ENCODE results near the gene GABBR2. TPM values are rescaled to one million over a fixed set of nuclear protein-coding genes. Genes with fewer than 3 reads are reported as not detected.
"Not testable (repeated sequence)": the region's sequence is repeated elsewhere in the genome, so short reads cannot be mapped to it uniquely, and the experiment has no call there.

The GABBR2 gene
- total and polyA plus RNA-seq, 2 donors, result 0.14 TPM

DNA sequence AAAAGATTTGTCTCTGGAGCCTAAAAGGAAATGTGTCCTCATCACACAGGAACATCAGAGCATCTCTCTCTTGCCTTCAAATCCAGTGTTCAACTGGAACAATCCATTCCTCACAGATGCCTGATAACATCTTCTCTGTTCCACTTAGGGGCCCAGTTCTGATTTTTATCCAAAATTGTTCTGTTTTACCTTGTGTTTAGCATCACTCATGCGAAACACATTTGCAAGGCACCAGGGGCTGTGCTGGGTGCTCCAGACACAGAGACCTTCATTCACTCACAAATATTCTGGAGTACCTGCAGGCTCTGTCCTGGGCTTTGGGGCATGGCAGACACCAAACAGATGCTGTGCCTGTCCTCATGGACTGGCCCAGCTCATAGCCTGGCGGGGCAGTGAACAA lies 13.8 kb downstream of the GABBR2 start:
- no peaks in the 10 kb centered on the region for H3K27me3 ChIP-seq (ENCODE audit: control insufficient read depth in 2 of 2, insufficient read depth in 1 of 2, low read length in 1 of 2)
- no peaks in the 10 kb centered on the region for H3K9me3 ChIP-seq (ENCODE audit: control insufficient read depth in 2 of 2, insufficient read depth in 1 of 2, low read length in 1 of 2)
- H3K4me3 ChIP-seq (ENCODE audit: low read length in 2 of 2), result no peak overlapping the region
- WGBS, result 95% methylated on average over 2 of the region's 2 CpGs
- no peak for DNase-seq (ENCODE audit: low read depth in 6 of 9, low spot score in 9 of 9)
- H3K4me1 ChIP-seq (ENCODE audit: control insufficient read depth in 2 of 2, insufficient read depth in 2 of 2, low read length in 2 of 2), result no peaks in the 10 kb centered on the region
- no peaks in the 10 kb centered on the region for H3K36me3 ChIP-seq (ENCODE audit: control insufficient read depth in 2 of 2, insufficient read depth in 2 of 2, low read length in 1 of 2)
- no peak overlapping the region for H3K27ac ChIP-seq (ENCODE audit: low read depth in 1 of 2, low read length in 1 of 2)

DNA sequence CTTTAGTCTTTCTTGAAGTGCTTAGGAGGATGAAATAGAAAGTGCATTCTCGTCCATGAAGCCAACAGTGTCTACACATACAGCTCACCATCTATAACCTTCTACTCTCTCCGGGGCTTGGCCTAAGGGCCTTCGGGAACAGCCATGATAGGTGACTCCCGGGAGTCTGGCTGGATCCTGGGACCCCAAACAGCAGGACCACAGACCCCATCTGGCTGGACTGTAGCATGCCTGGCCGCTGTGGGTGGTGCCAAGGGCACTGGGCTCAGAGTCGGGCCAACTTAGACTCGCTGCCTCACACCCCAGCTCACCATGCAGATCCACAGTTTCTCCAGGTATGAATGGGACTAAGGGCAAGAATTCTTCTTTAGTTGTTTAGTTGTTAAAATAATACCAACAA lies 16.3 kb downstream of the GABBR2 start:
- H3K4me1 ChIP-seq (ENCODE audit: control insufficient read depth in 2 of 2, insufficient read depth in 2 of 2, low read length in 2 of 2), result no peaks in the 10 kb centered on the region
- H3K9me3 ChIP-seq (ENCODE audit: control insufficient read depth in 2 of 2, insufficient read depth in 1 of 2, low read length in 1 of 2), result no peaks in the 10 kb centered on the region
- no peaks in the 10 kb centered on the region for H3K27me3 ChIP-seq (ENCODE audit: control insufficient read depth in 2 of 2, insufficient read depth in 1 of 2, low read length in 1 of 2)
- H3K36me3 ChIP-seq (ENCODE audit: control insufficient read depth in 2 of 2, insufficient read depth in 2 of 2, low read length in 1 of 2), result no peaks in the 10 kb centered on the region
- H3K27ac ChIP-seq (ENCODE audit: low read depth in 1 of 2, low read length in 1 of 2), result no peak overlapping the region
- DNase-seq (ENCODE audit: low read depth in 6 of 9, low spot score in 9 of 9), result no peak
- 98% methylated on average over 7 of the region's 7 CpGs for WGBS
- H3K4me3 ChIP-seq (ENCODE audit: low read length in 2 of 2), result no peak overlapping the region

DNA sequence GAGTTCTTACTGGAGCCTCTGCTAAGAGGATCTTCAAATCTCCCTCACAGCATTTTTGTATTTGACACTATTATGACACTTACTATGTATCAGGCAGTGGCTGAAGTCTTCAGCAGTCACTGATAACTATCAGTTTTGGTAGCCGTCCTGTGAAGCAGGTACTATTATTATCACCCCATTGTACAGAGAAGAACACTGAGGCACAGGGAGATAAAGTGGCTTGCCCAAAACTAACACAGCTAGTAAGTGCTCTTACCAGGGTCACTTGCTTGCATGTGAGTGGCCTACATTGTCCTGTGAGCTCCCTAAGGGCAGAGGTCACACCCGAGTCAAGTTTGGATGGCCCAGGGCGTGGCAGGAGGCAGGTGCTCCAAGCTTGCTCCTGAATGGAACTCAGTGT lies 16.8 kb downstream of the GABBR2 start:
- no peaks in the 10 kb centered on the region for H3K4me1 ChIP-seq (ENCODE audit: control insufficient read depth in 2 of 2, insufficient read depth in 2 of 2, low read length in 2 of 2)
- H3K27ac ChIP-seq (ENCODE audit: low read depth in 1 of 2, low read length in 1 of 2), result no peak overlapping the region
- no peaks in the 10 kb centered on the region for H3K9me3 ChIP-seq (ENCODE audit: control insufficient read depth in 2 of 2, insufficient read depth in 1 of 2, low read length in 1 of 2)
- no peak for DNase-seq (ENCODE audit: low read depth in 6 of 9, low spot score in 9 of 9)
- no peaks in the 10 kb centered on the region for H3K36me3 ChIP-seq (ENCODE audit: control insufficient read depth in 2 of 2, insufficient read depth in 2 of 2, low read length in 1 of 2)
- no peaks in the 10 kb centered on the region for H3K27me3 ChIP-seq (ENCODE audit: control insufficient read depth in 2 of 2, insufficient read depth in 1 of 2, low read length in 1 of 2)
- no peak overlapping the region for H3K4me3 ChIP-seq (ENCODE audit: low read length in 2 of 2)
- over 99% methylated on average over 3 of the region's 3 CpGs for WGBS

DNA sequence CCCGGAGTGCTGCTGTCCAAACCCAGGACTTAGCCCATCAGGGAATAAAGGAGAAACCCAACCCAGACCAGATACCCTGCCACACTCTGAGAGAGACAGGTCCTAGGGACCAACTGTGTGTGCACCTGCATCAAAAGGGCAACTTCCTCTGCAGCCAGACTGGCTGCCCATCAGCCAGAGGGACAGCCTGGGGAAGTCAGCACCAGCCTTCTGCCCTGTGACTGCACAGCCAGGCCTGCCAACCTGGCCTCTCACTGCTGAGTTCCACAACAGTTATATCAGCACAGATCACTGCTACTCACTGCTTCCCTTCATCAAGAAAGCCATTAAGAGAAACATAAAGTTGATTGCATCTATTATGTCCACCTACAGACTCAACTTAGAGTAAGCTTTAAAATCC lies 18.0 kb downstream of the GABBR2 start:
- Histone ChIP-seq H3K27me3 (ENCODE audit: control insufficient read depth in 2 of 2, insufficient read depth in 1 of 2, low read length in 1 of 2) (no peaks in the 10 kb centered on the region), H3K27ac (ENCODE audit: low read depth in 1 of 2, low read length in 1 of 2) (no peak overlapping the region), H3K4me3 (ENCODE audit: low read length in 2 of 2) (no peak overlapping the region), H3K36me3 (ENCODE audit: control insufficient read depth in 2 of 2, insufficient read depth in 2 of 2, low read length in 1 of 2) (no peaks in the 10 kb centered on the region), H3K4me1 (ENCODE audit: control insufficient read depth in 2 of 2, insufficient read depth in 2 of 2, low read length in 2 of 2) (no peaks in the 10 kb centered on the region), H3K9me3 (ENCODE audit: control insufficient read depth in 2 of 2, insufficient read depth in 1 of 2, low read length in 1 of 2) (no peaks in the 10 kb centered on the region)
- 89% methylated on average over 1 of the region's 1 CpG for WGBS
- no peak for DNase-seq (ENCODE audit: low read depth in 6 of 9, low spot score in 9 of 9)

DNA sequence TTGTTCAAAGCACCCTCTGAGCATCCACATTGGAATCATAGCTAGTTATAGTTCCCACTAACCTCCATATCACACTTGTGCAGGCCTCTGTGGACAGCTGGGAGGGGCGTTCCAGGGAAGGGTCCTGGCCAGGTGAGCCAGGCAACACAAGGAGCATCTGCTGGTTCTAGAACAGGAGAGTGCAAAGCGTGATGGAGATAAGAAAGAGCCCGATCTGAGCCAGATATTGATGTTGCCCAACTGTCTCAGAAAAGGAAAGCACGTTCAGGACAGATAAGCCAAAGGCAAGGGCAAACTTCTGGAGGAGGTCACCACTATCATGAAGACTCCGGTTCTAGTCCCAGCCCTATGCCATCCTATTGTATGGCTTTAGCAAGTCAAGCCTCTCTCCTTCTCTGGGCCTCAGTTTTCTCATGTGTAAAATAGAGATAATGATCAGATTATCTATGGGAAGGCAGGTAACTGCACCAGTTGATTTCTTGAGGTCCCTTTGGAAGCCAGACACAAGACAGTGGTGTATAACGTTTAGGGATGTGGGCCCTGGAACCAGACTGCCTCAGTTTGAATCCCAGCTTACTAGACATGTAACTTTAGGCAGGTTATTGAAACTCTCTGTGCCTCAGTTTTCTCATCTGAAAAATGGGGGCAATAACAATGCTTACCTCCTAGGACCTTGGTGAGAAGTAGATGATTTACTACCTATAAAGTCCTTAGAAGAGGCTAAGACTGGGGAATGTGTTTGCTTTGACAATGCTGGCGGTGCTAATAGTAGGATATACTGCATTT lies 19.8 kb downstream of the GABBR2 start:
- 96% methylated on average over 7 of the region's 7 CpGs for WGBS
- DNase-seq (ENCODE audit: low read depth in 6 of 9, low spot score in 9 of 9), result no peak
- H3K4me1 ChIP-seq (ENCODE audit: control insufficient read depth in 2 of 2, insufficient read depth in 2 of 2, low read length in 2 of 2), result no peaks in the 10 kb centered on the region
- no peaks in the 10 kb centered on the region for H3K36me3 ChIP-seq (ENCODE audit: control insufficient read depth in 2 of 2, insufficient read depth in 2 of 2, low read length in 1 of 2)
- no peaks in the 10 kb centered on the region for H3K9me3 ChIP-seq (ENCODE audit: control insufficient read depth in 2 of 2, insufficient read depth in 1 of 2, low read length in 1 of 2)
- H3K4me3 ChIP-seq (ENCODE audit: low read length in 2 of 2), result no peak overlapping the region
- H3K27me3 ChIP-seq (ENCODE audit: control insufficient read depth in 2 of 2, insufficient read depth in 1 of 2, low read length in 1 of 2), result no peaks in the 10 kb centered on the region
- no peak overlapping the region for H3K27ac ChIP-seq (ENCODE audit: low read depth in 1 of 2, low read length in 1 of 2)

DNA sequence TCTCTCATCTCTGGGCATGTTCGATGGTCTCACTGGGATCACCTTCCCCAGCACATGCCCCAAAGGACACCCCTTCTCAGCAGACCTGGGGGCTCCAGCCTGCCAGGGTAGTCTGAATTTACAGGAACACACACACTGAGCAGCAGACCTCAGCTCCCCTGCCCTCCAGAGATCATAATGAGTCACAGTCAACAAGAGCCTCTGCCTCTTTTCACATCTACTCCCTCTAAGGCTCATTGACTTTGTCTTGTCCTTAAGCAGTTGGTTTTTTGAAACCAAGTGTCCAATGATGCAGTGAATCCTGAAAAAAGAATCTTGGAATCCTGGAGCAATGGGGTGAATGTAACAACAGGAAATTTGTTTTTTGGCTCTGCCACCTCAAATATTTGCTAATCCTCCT lies 20.8 kb downstream of the GABBR2 start:
- 94% methylated on average over 1 of the region's 1 CpG for WGBS
- no peaks in the 10 kb centered on the region for H3K4me1 ChIP-seq (ENCODE audit: control insufficient read depth in 2 of 2, insufficient read depth in 2 of 2, low read length in 2 of 2)
- no peak overlapping the region for H3K4me3 ChIP-seq (ENCODE audit: low read length in 2 of 2)
- DNase-seq (ENCODE audit: low read depth in 6 of 9, low spot score in 9 of 9), result no peak
- H3K9me3 ChIP-seq (ENCODE audit: control insufficient read depth in 2 of 2, insufficient read depth in 1 of 2, low read length in 1 of 2), result no peaks in the 10 kb centered on the region
- H3K36me3 ChIP-seq (ENCODE audit: control insufficient read depth in 2 of 2, insufficient read depth in 2 of 2, low read length in 1 of 2), result no peaks in the 10 kb centered on the region
- no peak overlapping the region for H3K27ac ChIP-seq (ENCODE audit: low read depth in 1 of 2, low read length in 1 of 2)
- H3K27me3 ChIP-seq (ENCODE audit: control insufficient read depth in 2 of 2, insufficient read depth in 1 of 2, low read length in 1 of 2), result no peaks in the 10 kb centered on the region

DNA sequence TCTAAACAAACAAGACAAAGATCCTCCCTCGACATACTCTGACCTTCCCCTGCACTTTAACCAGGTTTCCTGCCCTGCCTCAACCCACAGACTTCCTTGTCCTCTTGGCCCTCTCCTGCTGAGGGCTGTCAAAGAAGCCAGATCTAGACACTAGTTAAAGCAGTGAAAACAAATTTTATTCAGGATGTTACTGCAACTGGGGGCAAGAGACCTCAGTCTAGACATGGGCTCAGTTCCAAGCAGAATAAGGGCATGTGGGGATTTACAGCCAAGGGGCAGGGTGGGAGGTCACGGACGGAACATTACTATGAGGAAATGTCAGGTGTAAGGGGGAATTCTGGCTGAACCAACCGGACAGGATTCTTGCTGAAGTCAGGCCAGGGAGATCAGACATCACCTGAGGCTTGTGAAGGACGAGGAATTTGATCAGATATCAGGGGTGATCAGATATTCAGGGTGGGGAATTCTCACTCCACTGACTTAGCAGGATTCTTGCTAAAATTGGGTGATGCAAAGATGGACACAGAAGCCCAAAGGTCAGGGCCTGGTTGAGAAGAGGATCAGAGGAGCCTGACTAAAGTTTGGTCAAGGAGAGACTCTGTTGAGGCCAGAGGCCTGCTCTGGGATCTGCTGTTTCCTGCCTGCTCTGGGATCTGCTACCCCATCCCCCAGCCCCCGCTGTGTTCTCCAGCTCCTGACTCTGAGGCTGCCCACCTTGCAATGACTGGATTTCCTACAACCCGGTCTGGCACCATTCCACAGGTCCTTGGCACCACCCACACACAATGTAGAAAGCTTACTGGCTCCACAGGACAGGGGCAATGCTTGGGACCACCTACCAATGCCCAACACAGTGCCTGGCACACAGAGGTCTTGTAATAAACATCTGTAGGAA lies 21.5 kb downstream of the GABBR2 start:
- DNase-seq (ENCODE audit: low read depth in 6 of 9, low spot score in 9 of 9), result no peak
- Histone ChIP-seq H3K27me3 (ENCODE audit: control insufficient read depth in 2 of 2, insufficient read depth in 1 of 2, low read length in 1 of 2) (no peaks in the 10 kb centered on the region), H3K27ac (ENCODE audit: low read depth in 1 of 2, low read length in 1 of 2) (no peak overlapping the region), H3K36me3 (ENCODE audit: control insufficient read depth in 2 of 2, insufficient read depth in 2 of 2, low read length in 1 of 2) (no peaks in the 10 kb centered on the region), H3K9me3 (ENCODE audit: control insufficient read depth in 2 of 2, insufficient read depth in 1 of 2, low read length in 1 of 2) (no peaks in the 10 kb centered on the region), H3K4me1 (ENCODE audit: control insufficient read depth in 2 of 2, insufficient read depth in 2 of 2, low read length in 2 of 2) (no peaks in the 10 kb centered on the region), H3K4me3 (ENCODE audit: low read length in 2 of 2) (no peak overlapping the region)
- 73% methylated on average over 7 of the region's 7 CpGs for WGBS

DNA sequence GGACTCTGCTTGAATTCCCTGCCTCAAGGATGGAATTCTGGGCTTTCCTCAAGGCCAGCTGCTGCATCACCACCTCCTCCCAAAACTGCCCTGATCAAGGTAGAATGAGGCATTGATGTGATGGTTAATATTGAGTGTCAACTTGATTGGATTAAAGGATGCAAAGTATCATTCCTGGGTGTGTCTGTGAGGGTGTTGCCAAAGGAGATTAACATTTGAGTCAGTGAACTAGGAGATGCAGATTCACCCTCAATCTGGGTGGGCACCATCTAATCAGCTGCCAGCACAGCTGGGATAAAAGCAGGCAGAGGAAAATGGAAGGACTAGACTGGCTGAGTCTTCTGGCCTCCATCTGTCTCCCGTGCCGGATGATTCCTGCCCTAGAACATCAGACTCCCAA lies 23.9 kb downstream of the GABBR2 start:
- WGBS, result 99% methylated on average over 2 of the region's 2 CpGs
- DNase-seq (ENCODE audit: low read depth in 6 of 9, low spot score in 9 of 9); H3K27ac ChIP-seq (ENCODE audit: low read depth in 1 of 2, low read length in 1 of 2); H3K9me3 ChIP-seq (ENCODE audit: control insufficient read depth in 2 of 2, insufficient read depth in 1 of 2, low read length in 1 of 2); H3K27me3 ChIP-seq (ENCODE audit: control insufficient read depth in 2 of 2, insufficient read depth in 1 of 2, low read length in 1 of 2); H3K4me3 ChIP-seq (ENCODE audit: low read length in 2 of 2); H3K4me1 ChIP-seq (ENCODE audit: control insufficient read depth in 2 of 2, insufficient read depth in 2 of 2, low read length in 2 of 2); H3K36me3 ChIP-seq (ENCODE audit: control insufficient read depth in 2 of 2, insufficient read depth in 2 of 2, low read length in 1 of 2): not testable (repeated sequence)

DNA sequence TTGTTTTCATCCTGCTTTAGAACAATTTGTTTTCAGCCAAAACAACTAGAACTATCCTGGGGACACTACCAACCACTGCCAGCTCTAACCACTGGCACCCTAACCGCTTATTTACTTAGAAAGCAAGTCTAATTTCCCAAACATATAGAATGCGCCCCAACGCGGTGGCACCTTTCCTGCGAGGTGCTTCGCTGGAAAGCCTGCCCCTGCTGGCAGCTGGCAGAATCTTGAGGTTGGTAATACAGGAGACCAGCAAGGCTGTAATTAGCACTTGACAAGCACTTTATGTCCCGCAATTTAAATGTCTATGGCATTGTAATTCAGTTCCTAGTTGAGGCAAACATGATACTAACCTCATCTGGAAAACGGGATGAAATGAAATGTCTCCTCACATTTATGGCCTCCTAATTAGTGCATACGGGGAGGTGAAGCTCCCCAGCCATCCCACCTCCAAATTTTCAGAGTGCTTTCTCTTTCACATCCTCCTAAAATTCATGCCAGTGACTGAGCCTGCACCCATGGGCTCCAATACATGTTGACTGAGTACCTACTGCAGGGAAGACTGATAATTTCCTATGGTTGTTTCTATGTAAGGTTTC lies 30.4 kb downstream of the GABBR2 start:
- Histone ChIP-seq H3K27me3 (ENCODE audit: control insufficient read depth in 2 of 2, insufficient read depth in 1 of 2, low read length in 1 of 2) (peaks cover 0 to 6% of the 10 kb centered on the region in 2 donors), H3K27ac (ENCODE audit: low read depth in 1 of 2, low read length in 1 of 2) (no peak overlapping the region), H3K9me3 (ENCODE audit: control insufficient read depth in 2 of 2, insufficient read depth in 1 of 2, low read length in 1 of 2) (no peaks in the 10 kb centered on the region), H3K4me1 (ENCODE audit: control insufficient read depth in 2 of 2, insufficient read depth in 2 of 2, low read length in 2 of 2) (no peaks in the 10 kb centered on the region), H3K36me3 (ENCODE audit: control insufficient read depth in 2 of 2, insufficient read depth in 2 of 2, low read length in 1 of 2) (no peaks in the 10 kb centered on the region), H3K4me3 (ENCODE audit: low read length in 2 of 2) (no peak overlapping the region)
- DNase-seq (ENCODE audit: low read depth in 6 of 9, low spot score in 9 of 9), result peak in 2 of 9 donors; percentile 4 to 9
- WGBS, result 23% methylated on average over 9 of the region's 9 CpGs
